ENCODE results near the gene SERPINC1. TPM values are rescaled to one million over a fixed set of nuclear protein-coding genes. Genes with fewer than 3 reads are reported as not detected.

The SERPINC1 gene
- total and polyA plus RNA-seq, 2 of the 13 experiments (the other 11 are each of a cell fraction or from before 2014, with no cell fraction given) = 142 to 205 TPM

DNA sequence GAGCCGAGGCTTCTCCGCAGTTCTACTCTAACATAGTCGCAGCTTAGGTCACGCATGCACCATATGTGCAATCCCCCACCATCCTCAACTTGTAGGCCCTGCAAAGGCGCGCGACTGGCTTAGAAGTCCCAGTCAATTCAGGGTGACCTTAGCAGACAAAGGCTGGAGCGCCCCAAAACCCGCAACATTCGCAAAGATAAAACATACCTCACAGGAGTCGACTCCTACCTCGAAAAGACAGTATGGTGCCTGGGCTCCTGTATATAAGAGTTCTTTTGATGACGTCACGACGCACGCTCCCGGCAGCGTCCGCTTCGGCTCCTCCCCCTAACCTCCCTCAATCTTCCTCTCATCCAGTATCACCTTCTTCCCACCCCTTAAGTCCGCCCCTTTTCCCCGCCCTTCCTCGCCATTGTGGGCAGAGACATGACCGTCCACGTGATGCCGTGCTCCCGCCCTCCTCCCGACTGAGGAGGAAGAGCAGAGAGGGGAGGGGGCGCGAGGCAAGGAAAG lies 49.3 kb downstream of the SERPINC1 start, which contains the start of gene GAS5 (continued):
- TF ChIP-seq, protein P1, sequence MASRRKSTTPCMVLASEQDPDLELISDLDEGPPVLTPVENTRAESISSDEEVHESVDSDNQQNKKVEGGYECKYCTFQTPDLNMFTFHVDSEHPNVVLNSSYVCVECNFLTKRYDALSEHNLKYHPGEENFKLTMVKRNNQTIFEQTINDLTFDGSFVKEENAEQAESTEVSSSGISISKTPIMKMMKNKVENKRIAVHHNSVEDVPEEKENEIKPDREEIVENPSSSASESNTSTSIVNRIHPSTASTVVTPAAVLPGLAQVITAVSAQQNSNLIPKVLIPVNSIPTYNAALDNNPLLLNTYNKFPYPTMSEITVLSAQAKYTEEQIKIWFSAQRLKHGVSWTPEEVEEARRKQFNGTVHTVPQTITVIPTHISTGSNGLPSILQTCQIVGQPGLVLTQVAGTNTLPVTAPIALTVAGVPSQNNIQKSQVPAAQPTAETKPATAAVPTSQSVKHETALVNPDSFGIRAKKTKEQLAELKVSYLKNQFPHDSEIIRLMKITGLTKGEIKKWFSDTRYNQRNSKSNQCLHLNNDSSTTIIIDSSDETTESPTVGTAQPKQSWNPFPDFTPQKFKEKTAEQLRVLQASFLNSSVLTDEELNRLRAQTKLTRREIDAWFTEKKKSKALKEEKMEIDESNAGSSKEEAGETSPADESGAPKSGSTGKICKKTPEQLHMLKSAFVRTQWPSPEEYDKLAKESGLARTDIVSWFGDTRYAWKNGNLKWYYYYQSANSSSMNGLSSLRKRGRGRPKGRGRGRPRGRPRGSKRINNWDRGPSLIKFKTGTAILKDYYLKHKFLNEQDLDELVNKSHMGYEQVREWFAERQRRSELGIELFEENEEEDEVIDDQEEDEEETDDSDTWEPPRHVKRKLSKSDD (CRISPR knock-in tag; IDR thresholded peaks at IDR 0.05; ENCODE audit: low read depth) = no peak
- TF ChIP-seq ZNF232 (CRISPR knock-in tag; IDR thresholded peaks at IDR 0.05; ENCODE audit: borderline replicate concordance) (peak; percentile 77), TOE1 (CRISPR knock-in tag; IDR thresholded peaks at IDR 0.05) (no peak), SRSF9 (IDR thresholded peaks at IDR 0.05; ENCODE audit: borderline replicate concordance, insufficient read depth, low read depth, low read length, poor library complexity, severe bottlenecking) (no peak), ZNF207 (IDR thresholded peaks at IDR 0.05; ENCODE audit: borderline replicate concordance) (no peak), ISX (CRISPR knock-in tag; conservative IDR thresholded peaks at IDR 0.05) (no peak), TBL1XR1 (IDR thresholded peaks at IDR 0.05; ENCODE audit: borderline replicate concordance, low read length, partially characterized antibody) (peak; percentile 53), MAF1 (CRISPR knock-in tag; IDR thresholded peaks at IDR 0.05; ENCODE audit: borderline replicate concordance) (0 out of 2 replicates have a peak, but pooled peaks have one; percentile 34), SNAPC2 (CRISPR knock-in tag; IDR thresholded peaks at IDR 0.05) (no peak), ZNF234 (CRISPR knock-in tag; conservative IDR thresholded peaks at IDR 0.05) (no peak), FOSL2 (CRISPR knock-in tag; IDR thresholded peaks at IDR 0.05) (no peak; the same call in 1 of the 2 replicates), NCOA5 (CRISPR knock-in tag; IDR thresholded peaks at IDR 0.05) (no peak), ZNF598 (CRISPR knock-in tag; IDR thresholded peaks at IDR 0.05; ENCODE audit: borderline replicate concordance) (no peak), STAG1 (CRISPR knock-in tag; IDR thresholded peaks at IDR 0.05) (no peak), ZNF446 (CRISPR knock-in tag; IDR thresholded peaks at IDR 0.05) (no peak), MTA3 (CRISPR knock-in tag; IDR thresholded peaks at IDR 0.05) (no peak), ZMAT5 (CRISPR knock-in tag; IDR thresholded peaks at IDR 0.05; ENCODE audit: borderline replicate concordance, low read depth) (no peak), PRPF4 (IDR thresholded peaks at IDR 0.05; ENCODE audit: low read depth, low read length, poor library complexity, severe bottlenecking) (no peak), SNRNP70 (IDR thresholded peaks at IDR 0.05; ENCODE audit: low read depth, low read length) (no peak), KDM6A (CRISPR knock-in tag; IDR thresholded peaks at IDR 0.05; ENCODE audit: low read depth) (no peak), KLF16 (CRISPR knock-in tag; IDR thresholded peaks at IDR 0.05) (peak in 1 of 2 experiments; percentile 72; a peak in 1 of 4 replicates), NAIF1 (CRISPR knock-in tag; IDR thresholded peaks at IDR 0.05; ENCODE audit: borderline replicate concordance) (no peak), JUNB (CRISPR knock-in tag; IDR thresholded peaks at IDR 0.05; ENCODE audit: borderline replicate concordance) (no peak), ZNF17 (CRISPR knock-in tag; IDR thresholded peaks at IDR 0.05) (no peak), ZNF816 (CRISPR knock-in tag; IDR thresholded peaks at IDR 0.05; ENCODE audit: borderline replicate concordance) (0 out of 2 replicates have a peak, but pooled peaks have one; percentile 44)
- TF ChIP-seq, protein P2, sequence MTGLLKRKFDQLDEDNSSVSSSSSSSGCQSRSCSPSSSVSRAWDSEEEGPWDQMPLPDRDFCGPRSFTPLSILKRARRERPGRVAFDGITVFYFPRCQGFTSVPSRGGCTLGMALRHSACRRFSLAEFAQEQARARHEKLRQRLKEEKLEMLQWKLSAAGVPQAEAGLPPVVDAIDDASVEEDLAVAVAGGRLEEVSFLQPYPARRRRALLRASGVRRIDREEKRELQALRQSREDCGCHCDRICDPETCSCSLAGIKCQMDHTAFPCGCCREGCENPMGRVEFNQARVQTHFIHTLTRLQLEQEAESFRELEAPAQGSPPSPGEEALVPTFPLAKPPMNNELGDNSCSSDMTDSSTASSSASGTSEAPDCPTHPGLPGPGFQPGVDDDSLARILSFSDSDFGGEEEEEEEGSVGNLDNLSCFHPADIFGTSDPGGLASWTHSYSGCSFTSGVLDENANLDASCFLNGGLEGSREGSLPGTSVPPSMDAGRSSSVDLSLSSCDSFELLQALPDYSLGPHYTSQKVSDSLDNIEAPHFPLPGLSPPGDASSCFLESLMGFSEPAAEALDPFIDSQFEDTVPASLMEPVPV (CRISPR knock-in tag; IDR thresholded peaks at IDR 0.05) = 0 out of 2 replicates have a peak, but pooled peaks have one; percentile 13

All from HepG2 (cell line).